ENCODE measurements around the gene BLVRA. TPM values are rescaled to one million over a fixed set of nuclear protein-coding genes. Genes with fewer than 3 reads are reported as not detected.

BLVRA gene
- total RNA-seq, 6 experiments from 2014 or later: 29.0 to 43.9 (median 36.0) TPM

- Mint-ChIP-seq H3K36me3 (ENCODE audit: low read depth) (no peaks in the 10 kb centered on the region), H3K4me1 (ENCODE audit: low read depth) (peaks cover 58% of the 10 kb centered on the region), H3K4me3 (no peak overlapping the region), H3K9me3 (no peaks in the 10 kb centered on the region), H3K27ac (no peak overlapping the region), H3K27me3 (ENCODE audit: insufficient read depth) (no peaks in the 10 kb centered on the region)
- DNase-seq: no peak
- no peak for TF ChIP-seq CTCF (IDR thresholded peaks at IDR 0.05)
These were observed 33.2 kb upstream of the BLVRA start for GRCh38 chr7:43725251-43725650.

GRCh38 chr7:43726466-43726865, 32.0 kb upstream of the BLVRA start:
- no peak for DNase-seq
- no peak overlapping the region for H3K27ac Mint-ChIP-seq
- no peaks in the 10 kb centered on the region for H3K9me3 Mint-ChIP-seq
- no peak overlapping the region for H3K4me3 Mint-ChIP-seq
- H3K36me3 Mint-ChIP-seq (ENCODE audit: low read depth): no peaks in the 10 kb centered on the region
- H3K27me3 Mint-ChIP-seq (ENCODE audit: insufficient read depth): no peaks in the 10 kb centered on the region; the same call in 1 of the 2 replicates
- H3K4me1 Mint-ChIP-seq (ENCODE audit: low read depth): peaks cover 50% of the 10 kb centered on the region
- no peak for TF ChIP-seq CTCF (IDR thresholded peaks at IDR 0.05)

GRCh38 chr7:43727003-43727402, 31.5 kb upstream of the BLVRA start:
- DNase-seq: no peak
- no peak for TF ChIP-seq CTCF (IDR thresholded peaks at IDR 0.05)
- H3K27ac Mint-ChIP-seq: no peak overlapping the region
- H3K9me3 Mint-ChIP-seq: no peaks in the 10 kb centered on the region
- H3K27me3 Mint-ChIP-seq (ENCODE audit: insufficient read depth): no peaks in the 10 kb centered on the region; the same call in 1 of the 2 replicates
- no peaks in the 10 kb centered on the region for H3K36me3 Mint-ChIP-seq (ENCODE audit: low read depth)
- H3K4me1 Mint-ChIP-seq (ENCODE audit: low read depth): peaks cover 49% of the 10 kb centered on the region
- peak overlapping the region; percentile 48; the same call in 1 of the 2 replicates for H3K4me3 Mint-ChIP-seq

- no peak overlapping the region for H3K27ac Mint-ChIP-seq
- H3K9me3 Mint-ChIP-seq: no peaks in the 10 kb centered on the region
- H3K36me3 Mint-ChIP-seq (ENCODE audit: low read depth): no peaks in the 10 kb centered on the region
- no peak for DNase-seq
- TF ChIP-seq CTCF (IDR thresholded peaks at IDR 0.05): peak; percentile 51; the same call in 1 of the 2 replicates
- peak overlapping the region; percentile 48 for H3K4me3 Mint-ChIP-seq
- peaks cover 48% of the 10 kb centered on the region for H3K4me1 Mint-ChIP-seq (ENCODE audit: low read depth)
- no peaks in the 10 kb centered on the region; the same call in 1 of the 2 replicates for H3K27me3 Mint-ChIP-seq (ENCODE audit: insufficient read depth)
These were observed 31.0 kb upstream of the BLVRA start for GRCh38 chr7:43727494-43727893.

GRCh38 chr7:43729214-43729923, 29.1 kb upstream of the BLVRA start, which contains the start of gene COA1:
Gene COA1 (minus strand): TSS chr7:43729523. CDS start chr7:43648614, 80,909 bp downstream.
- Mint-ChIP-seq H3K27me3 (ENCODE audit: insufficient read depth) (no peaks in the 10 kb centered on the region; the same call in 1 of the 2 replicates), H3K9me3 (no peaks in the 10 kb centered on the region), H3K27ac (peak within 1 kb of the TSS; percentile 85), H3K36me3 (ENCODE audit: low read depth) (no peaks in the 10 kb centered on the region), H3K4me1 (ENCODE audit: low read depth) (peaks cover 40% of the 10 kb centered on the region), H3K4me3 (peak within 1 kb of the TSS; percentile 96)
- TF ChIP-seq CTCF (IDR thresholded peaks at IDR 0.05): peak; percentile 33; the same call in 1 of the 2 replicates
- DNase-seq: peak; percentile 85

Data from HFFc6 (cell line).